KMS-11 (cell line): ENCODE results near the gene ZFR.

Experiments
- H2AFZ ChIP-seq: fragments of 200-600 bp; sonication (generic); 2 replicates; pipeline ENCODE4 v1.6.1; 2016; ENCODE audit warnings: antibody characterized with exemption, mixed run types, low read depth
- H3K27ac ChIP-seq: fragments of 200-600 bp; sonication (generic); 2 replicates; pipeline ENCODE4 v1.6.1; 2016; ENCODE audit warnings: mild to moderate bottlenecking, mixed run types
- H3K27me3 ChIP-seq: fragments of 200-600 bp; sonication (generic); 2 replicates; pipeline ENCODE4 v1.6.1; 2017; ENCODE audit warnings: mild to moderate bottlenecking, low read depth, mixed run types, moderate library complexity; ENCODE audit not compliant: insufficient read depth
- H3K36me3 ChIP-seq: fragments of 200-600 bp; sonication (generic); 2 replicates; pipeline ENCODE4 v1.6.1; 2017; ENCODE audit warnings: mild to moderate bottlenecking, mixed run types; ENCODE audit not compliant: insufficient read depth
- H3K4me1 ChIP-seq: fragments of 200-600 bp; sonication (generic); 2 replicates; pipeline ENCODE4 v1.6.1; 2016; ENCODE audit warnings: mild to moderate bottlenecking, low read depth, mixed run types; ENCODE audit not compliant: poor library complexity, severe bottlenecking
- H3K4me2 ChIP-seq: fragments of 200-600 bp; sonication (generic); 2 replicates; pipeline ENCODE4 v1.7.0; 2016; ENCODE audit warnings: mild to moderate bottlenecking, mixed run types
- H3K4me3 ChIP-seq: fragments of 200-600 bp; sonication (generic); IDR thresholded peaks from 2 replicates; pipeline ENCODE4 v1.6.1; 2017; ENCODE audit warnings: low read depth, low read length, mixed read lengths; ENCODE audit not compliant: insufficient read depth
- H3K79me2 ChIP-seq: fragments of 200-600 bp; sonication (generic); 2 replicates; pipeline ENCODE4 v1.6.1; 2016; ENCODE audit warnings: low read depth, mixed run types; ENCODE audit not compliant: insufficient read depth
- H3K9ac ChIP-seq: fragments of 200-600 bp; sonication (generic); 2 replicates; pipeline ENCODE4 v1.6.1; 2016; ENCODE audit warnings: mild to moderate bottlenecking, mixed run types
- H4K20me1 ChIP-seq: fragments of 200-600 bp; sonication (generic); 2 replicates; pipeline ENCODE4 v1.6.1; 2016; ENCODE audit warnings: mild to moderate bottlenecking, mixed run types; ENCODE audit not compliant: insufficient read depth
- TF ChIP-seq, protein P1 (sequence below): fragments of 200-600 bp; sonication (generic); conservative IDR thresholded peaks from 2 replicates; pipeline ENCODE4 v1.6.1; 2017; ENCODE audit warnings: low read depth, mild to moderate bottlenecking, antibody characterized with exemption, low read length, moderate library complexity, mixed read lengths

ZFR gene

GRCh38 chr5:32331217-32331934 lies 113.2 kb downstream of the ZFR start:
- Histone ChIP-seq H3K36me3 (no peaks in the 10 kb centered on the region), H3K4me3 (no peak overlapping the region), H4K20me1 (no peaks in the 10 kb centered on the region), H3K9ac (no peak overlapping the region), H2AFZ (0 out of 2 replicates have a peak overlapping the region, but pooled peaks have one; percentile 11), H3K4me2 (no peak overlapping the region), H3K4me1 (peaks cover 11% of the 10 kb centered on the region), H3K27me3 (no peaks in the 10 kb centered on the region), H3K27ac (no peak overlapping the region), H3K79me2 (no peaks in the 10 kb centered on the region)
- TF ChIP-seq, protein P1, sequence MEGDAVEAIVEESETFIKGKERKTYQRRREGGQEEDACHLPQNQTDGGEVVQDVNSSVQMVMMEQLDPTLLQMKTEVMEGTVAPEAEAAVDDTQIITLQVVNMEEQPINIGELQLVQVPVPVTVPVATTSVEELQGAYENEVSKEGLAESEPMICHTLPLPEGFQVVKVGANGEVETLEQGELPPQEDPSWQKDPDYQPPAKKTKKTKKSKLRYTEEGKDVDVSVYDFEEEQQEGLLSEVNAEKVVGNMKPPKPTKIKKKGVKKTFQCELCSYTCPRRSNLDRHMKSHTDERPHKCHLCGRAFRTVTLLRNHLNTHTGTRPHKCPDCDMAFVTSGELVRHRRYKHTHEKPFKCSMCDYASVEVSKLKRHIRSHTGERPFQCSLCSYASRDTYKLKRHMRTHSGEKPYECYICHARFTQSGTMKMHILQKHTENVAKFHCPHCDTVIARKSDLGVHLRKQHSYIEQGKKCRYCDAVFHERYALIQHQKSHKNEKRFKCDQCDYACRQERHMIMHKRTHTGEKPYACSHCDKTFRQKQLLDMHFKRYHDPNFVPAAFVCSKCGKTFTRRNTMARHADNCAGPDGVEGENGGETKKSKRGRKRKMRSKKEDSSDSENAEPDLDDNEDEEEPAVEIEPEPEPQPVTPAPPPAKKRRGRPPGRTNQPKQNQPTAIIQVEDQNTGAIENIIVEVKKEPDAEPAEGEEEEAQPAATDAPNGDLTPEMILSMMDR: no peak

- Histone ChIP-seq H3K4me3 (no peak overlapping the region), H3K27ac (no peak overlapping the region), H3K36me3 (no peaks in the 10 kb centered on the region), H3K4me1 (peaks cover 21% of the 10 kb centered on the region), H3K79me2 (no peaks in the 10 kb centered on the region), H2AFZ (no peak overlapping the region), H3K9ac (no peak overlapping the region), H3K27me3 (no peaks in the 10 kb centered on the region), H4K20me1 (no peaks in the 10 kb centered on the region), H3K4me2 (no peak overlapping the region)
- TF ChIP-seq, protein P1: no peak
These were observed 114.2 kb downstream of the ZFR start for GRCh38 chr5:32330126-32330971.

GRCh38 chr5:32329395-32329834 lies 115.1 kb downstream of the ZFR start:
- H3K9ac ChIP-seq: no peak overlapping the region
- H2AFZ ChIP-seq: no peak overlapping the region
- H3K4me2 ChIP-seq: no peak overlapping the region
- no peak overlapping the region for H3K4me3 ChIP-seq
- TF ChIP-seq, protein P1: peak; percentile 69
- H3K79me2 ChIP-seq: no peaks in the 10 kb centered on the region
- no peaks in the 10 kb centered on the region for H3K27me3 ChIP-seq
- no peaks in the 10 kb centered on the region for H3K36me3 ChIP-seq
- no peaks in the 10 kb centered on the region for H4K20me1 ChIP-seq
- H3K4me1 ChIP-seq: peaks cover 31% of the 10 kb centered on the region
- H3K27ac ChIP-seq: no peak overlapping the region

DNA sequence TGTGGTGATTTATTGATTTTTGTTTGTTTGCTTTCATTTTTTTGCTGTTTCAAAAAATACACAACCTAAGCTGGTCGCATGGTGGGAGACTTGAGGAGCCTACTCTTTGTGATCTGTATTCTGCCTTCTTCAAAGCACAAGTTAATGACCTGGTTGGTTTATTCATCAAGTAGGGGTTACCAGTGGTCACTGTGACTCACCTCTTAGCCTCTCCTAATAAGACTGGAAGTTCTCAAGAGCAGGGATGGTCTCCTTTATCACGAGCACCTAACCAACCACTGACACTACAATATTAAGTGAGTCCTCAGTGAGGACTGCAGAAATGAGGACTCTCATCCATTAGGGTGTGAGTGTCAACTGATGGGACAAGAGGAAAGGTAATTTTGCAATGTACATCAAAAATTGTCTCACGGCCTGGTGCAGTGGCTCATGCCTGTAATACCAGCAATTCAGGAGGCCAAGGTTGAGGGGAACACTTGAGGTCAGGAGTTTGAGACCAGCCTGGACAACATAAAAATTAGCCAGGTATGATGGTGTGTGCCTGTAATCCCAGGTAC lies 118.2 kb downstream of the ZFR start:
- H3K4me2 ChIP-seq: peak overlapping the region; percentile 83
- TF ChIP-seq, protein P1: no peak
- H2AFZ ChIP-seq: peak overlapping the region; percentile 37
- no peaks in the 10 kb centered on the region for H3K27me3 ChIP-seq
- H3K4me1 ChIP-seq: peaks cover 35% of the 10 kb centered on the region
- peak overlapping the region; percentile 17; the same call in 1 of the 2 replicates for H3K9ac ChIP-seq
- peak overlapping the region; percentile 62 for H3K27ac ChIP-seq
- H4K20me1 ChIP-seq: no peaks in the 10 kb centered on the region
- no peaks in the 10 kb centered on the region for H3K36me3 ChIP-seq
- no peak overlapping the region for H3K4me3 ChIP-seq
- no peaks in the 10 kb centered on the region for H3K79me2 ChIP-seq
